GM19324 (cell line): ENCODE measurements around the gene SLC25A25.
"Not testable (repeated sequence)": the region's sequence is repeated elsewhere in the genome, so short reads cannot be mapped to it uniquely, and the experiment has no call there.

ENCODE experiments used
- ATAC-seq: cut with Tn5 transposase; IDR thresholded peaks from one replicate; pipeline ENCODE4 v1.9.1; 2021; ENCODE audit warnings: mild to moderate bottlenecking, moderate library complexity; ENCODE audit not compliant: unreplicated experiment, low FRiP score

Gene SLC25A25

GRCh38 chr9:128070874-128071273, 2.8 kb downstream of the SLC25A25 start:
- no peak for ATAC-seq

- ATAC-seq = not testable (repeated sequence)
These were observed 3.4 kb downstream of the SLC25A25 start for GRCh38 chr9:128071475-128071874.

GRCh38 chr9:128072144-128073021, 4.4 kb downstream of the SLC25A25 start:
- no peak for ATAC-seq

- ATAC-seq = no peak
These were observed 5.3 kb downstream of the SLC25A25 start for GRCh38 chr9:128073253-128073886.

GRCh38 chr9:128077847-128078503, 9.9 kb downstream of the SLC25A25 start:
- no peak for ATAC-seq

GRCh38 chr9:128078504-128079434, 10.7 kb downstream of the SLC25A25 start:
- ATAC-seq = no peak

- no peak for ATAC-seq
These were observed 12.2 kb downstream of the SLC25A25 start for GRCh38 chr9:128080206-128080605.

GRCh38 chr9:128081056-128081455, 13.0 kb downstream of the SLC25A25 start:
- no peak for ATAC-seq

GRCh38 chr9:128082151-128082550, 14.1 kb downstream of the SLC25A25 start:
- no peak for ATAC-seq

GRCh38 chr9:128084746-128085145, 16.7 kb downstream of the SLC25A25 start:
- ATAC-seq = no peak

- no peak for ATAC-seq
These were observed 17.9 kb downstream of the SLC25A25 start for GRCh38 chr9:128085943-128086342.

GRCh38 chr9:128087262-128087661, 19.2 kb downstream of the SLC25A25 start:
- ATAC-seq = no peak

GRCh38 chr9:128088253-128088945, 20.4 kb downstream of the SLC25A25 start:
- ATAC-seq = no peak

- ATAC-seq = no peak
These were observed 21.3 kb downstream of the SLC25A25 start for GRCh38 chr9:128089299-128089698.

GRCh38 chr9:128091144-128091543, 23.1 kb downstream of the SLC25A25 start:
- ATAC-seq = no peak

GRCh38 chr9:128091571-128091970, 23.5 kb downstream of the SLC25A25 start:
- ATAC-seq = no peak

- ATAC-seq = no peak
These were observed 24.4 kb downstream of the SLC25A25 start for GRCh38 chr9:128092199-128092977.

GRCh38 chr9:128093011-128093410, 25.0 kb downstream of the SLC25A25 start:
- ATAC-seq = no peak
